Activated CD4-positive, CD25-positive, alpha-beta regulatory T cell treated with anti-CD3 and anti-CD28 coated beads, Interleukin-2, amount 50 U/mL, for 16 hours (primary cell): ENCODE data around the gene PRCC.

Experiments
- DNase-seq: peaks from one replicate; pipeline ENCODE4 v3.0.0-alpha.2; 2020; ENCODE audit warnings: low read depth, low spot score

PRCC gene

GRCh38 chr1:156796340-156797097 lies 29.2 kb downstream of the PRCC start:
- DNase-seq = no peak

GRCh38 chr1:156797212-156797871 lies 30.0 kb downstream of the PRCC start:
- DNase-seq = peak; percentile 35

GRCh38 chr1:156801409-156802121 lies 34.2 kb downstream of the PRCC start:
- no peak for DNase-seq

- DNase-seq = no peak
Measured at GRCh38 chr1:156802421-156802935, 35.1 kb downstream of the PRCC start.

GRCh38 chr1:156803086-156803851 lies 35.9 kb downstream of the PRCC start:
- DNase-seq = no peak

GRCh38 chr1:156804026-156804425 lies 36.7 kb downstream of the PRCC start:
- no peak for DNase-seq

GRCh38 chr1:156804572-156805243 lies 37.4 kb downstream of the PRCC start:
- no peak for DNase-seq

GRCh38 chr1:156805766-156806511 lies 38.6 kb downstream of the PRCC start:
- no peak for DNase-seq

- no peak for DNase-seq
Measured at GRCh38 chr1:156806512-156807440, 39.4 kb downstream of the PRCC start.

- DNase-seq = no peak
Measured at GRCh38 chr1:156807627-156808026, 40.3 kb downstream of the PRCC start.

GRCh38 chr1:156808186-156809030 lies 41.1 kb downstream of the PRCC start:
- no peak for DNase-seq

- no peak for DNase-seq
Measured at GRCh38 chr1:156809281-156809680, 41.9 kb downstream of the PRCC start.

GRCh38 chr1:156809711-156810366 lies 42.5 kb downstream of the PRCC start:
- DNase-seq = no peak

GRCh38 chr1:156811168-156811567 lies 43.8 kb downstream of the PRCC start:
- no peak for DNase-seq

GRCh38 chr1:156812293-156812990 lies 45.1 kb downstream of the PRCC start:
- DNase-seq = no peak

- no peak for DNase-seq
Measured at GRCh38 chr1:156813298-156813697, 46.0 kb downstream of the PRCC start.
